BLaER1 treated with 17β-estradiol and CSF1 and Interleukin-3, amounts not matched to agents 10 nM and 100 nM (cell line): ENCODE measurements around the gene GPR155.
"Not testable (repeated sequence)": the region's sequence is repeated elsewhere in the genome, so short reads cannot be mapped to it uniquely, and the experiment has no call there.

Experiments
- H3K27ac ChIP-seq, 11 experiments: shearing (Covaris generic); formaldehyde crosslinking; 2 replicates each; pipeline ENCODE4 v1.8.1; 2022
- H3K27me3 ChIP-seq, 11 experiments: shearing (Covaris generic); formaldehyde crosslinking; 2 replicates each; pipeline ENCODE4 v1.8.1; 2022
- H3K36me3 ChIP-seq, 11 experiments: shearing (Covaris generic); formaldehyde crosslinking; 2 replicates each; pipeline ENCODE4 v1.8.1; 2022
- H3K4me1 ChIP-seq, 10 experiments: shearing (Covaris generic); formaldehyde crosslinking; 2 replicates each; pipeline ENCODE4 v1.8.1; 2022
- H3K4me2 ChIP-seq, 11 experiments: shearing (Covaris generic); formaldehyde crosslinking; 2 replicates each; pipeline ENCODE4 v1.8.1; 2022
- H3K4me3 ChIP-seq, 10 experiments: shearing (Covaris generic); formaldehyde crosslinking; 2 replicates each; pipeline ENCODE4 v1.8.1; 2022
- H3K9ac ChIP-seq, 11 experiments: shearing (Covaris generic); formaldehyde crosslinking; 2 replicates each; pipeline ENCODE4 v1.8.1; 2022
- H3K9me3 ChIP-seq, 11 experiments: shearing (Covaris generic); formaldehyde crosslinking; replicated peaks in 1 of 11; 2 replicates each; pipeline ENCODE4 v1.8.1; 2022
- H4K20me1 ChIP-seq, 11 experiments: shearing (Covaris generic); formaldehyde crosslinking; 2 replicates each; pipeline ENCODE4 v1.8.1; 2022
- Cebpa-rat ChIP-seq, 11 experiments: shearing (Covaris generic); IDR thresholded peaks; 2 replicates each; pipeline ENCODE4 v1.8.1; 2022

GPR155 gene

DNA sequence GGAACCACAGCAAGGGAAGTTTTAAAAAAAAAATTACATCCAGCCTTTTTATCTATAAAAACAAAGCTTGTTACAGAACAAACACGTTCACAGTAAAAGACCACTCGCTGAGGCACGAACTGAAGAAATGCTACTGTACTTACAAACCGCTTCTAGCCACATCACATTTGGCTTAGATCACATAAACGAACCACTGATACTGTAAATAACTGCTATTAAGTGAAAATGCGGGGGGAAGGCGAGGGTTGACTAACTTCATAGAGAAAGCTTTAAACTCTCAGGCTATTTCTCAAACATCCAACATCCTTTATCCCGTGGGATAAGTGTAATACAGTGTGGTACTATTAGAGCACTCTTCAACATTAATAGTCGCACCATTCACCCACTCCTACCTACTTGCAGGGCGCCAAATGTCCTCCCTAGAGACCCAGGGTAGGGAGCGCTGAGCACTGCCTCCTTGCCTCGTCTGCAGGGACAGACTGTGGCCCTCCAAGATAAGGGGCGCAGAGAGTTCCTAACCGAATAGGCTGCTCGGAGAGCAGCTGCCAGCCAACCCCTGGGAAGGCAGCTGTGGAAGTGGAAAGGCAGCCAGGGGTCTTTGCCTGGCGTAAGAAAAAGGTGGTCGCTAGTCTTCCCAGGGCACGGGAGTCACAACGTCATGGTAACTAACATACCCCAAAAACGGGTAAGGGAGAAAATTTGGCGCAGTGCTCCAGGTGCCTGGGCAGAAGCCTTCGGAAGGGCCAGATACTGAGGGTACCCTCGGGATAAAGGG, 854 bp downstream of the GPR155 start:
- Histone ChIP-seq H3K4me3 (peak overlapping the region; percentile 80 to 99 (median 85)), H3K4me1 (peaks cover 24 to 52% (median 36%) of the 10 kb centered on the region in 10 experiments), H3K27me3 (peaks cover 0 to 24% (median 20%) of the 10 kb centered on the region in 11 experiments; a peak in 18 of 22 replicates), H4K20me1 (no peaks in the 10 kb centered on the region; a peak in 1 of 22 replicates), H3K9ac (peak overlapping the region; percentile 68 to 85 (median 80)), H3K4me2 (peak overlapping the region; percentile 88 to 100 (median 98)), H3K9me3 (0 out of 22 replicates have a peak, but pooled peaks cover 0 to 3% (median 0%) of the 10 kb centered on the region in 11 experiments), H3K27ac (peak overlapping the region; percentile 17 to 72 (median 60); a peak in 17 of 22 replicates), H3K36me3 (peaks cover 0 to 18% (median 0%) of the 10 kb centered on the region in 11 experiments; a peak in 7 of 22 replicates)
- no peak for TF ChIP-seq Cebpa-rat (IDR thresholded peaks at IDR 0.05)

DNA sequence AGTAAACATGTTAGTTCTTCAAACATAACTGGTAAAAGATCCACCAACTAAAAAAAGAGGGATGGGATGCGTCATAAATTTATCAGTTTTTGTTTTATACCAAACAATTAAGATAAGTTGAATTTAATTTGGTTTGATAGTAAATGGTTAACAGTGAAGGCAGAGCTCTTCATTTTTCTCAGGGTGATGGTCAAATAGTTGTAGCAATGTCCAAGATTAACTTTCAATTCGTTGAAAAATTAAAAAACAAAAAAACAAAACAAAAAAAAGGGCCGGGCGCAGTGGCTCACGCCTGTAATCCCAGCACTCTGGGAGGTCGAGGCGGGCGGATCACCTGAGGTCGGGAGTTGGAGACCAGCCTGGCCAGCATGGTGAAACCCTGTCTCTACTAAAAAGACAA, 1.8 kb downstream of the GPR155 start:
- peaks cover 0 to 22% (median 3%) of the 10 kb centered on the region in 11 experiments; a peak in 7 of 22 replicates for H3K36me3 ChIP-seq
- peak overlapping the region in 6 of 11 experiments; percentile 78 to 85 (median 82); a peak in 7 of 22 replicates for H3K9ac ChIP-seq
- peak overlapping the region; percentile 88 to 100 (median 98) for H3K4me2 ChIP-seq
- peaks cover 18 to 43% (median 30%) of the 10 kb centered on the region in 10 experiments for H3K4me1 ChIP-seq
- not testable (repeated sequence) for H3K9me3 ChIP-seq, H4K20me1 ChIP-seq, H3K27ac ChIP-seq
- peaks cover 0 to 24% (median 20%) of the 10 kb centered on the region in 11 experiments; a peak in 18 of 22 replicates for H3K27me3 ChIP-seq
- H3K4me3 ChIP-seq = peak overlapping the region in 9 of 10 experiments; percentile 80 to 99 (median 84); a peak in 13 of 20 replicates

DNA sequence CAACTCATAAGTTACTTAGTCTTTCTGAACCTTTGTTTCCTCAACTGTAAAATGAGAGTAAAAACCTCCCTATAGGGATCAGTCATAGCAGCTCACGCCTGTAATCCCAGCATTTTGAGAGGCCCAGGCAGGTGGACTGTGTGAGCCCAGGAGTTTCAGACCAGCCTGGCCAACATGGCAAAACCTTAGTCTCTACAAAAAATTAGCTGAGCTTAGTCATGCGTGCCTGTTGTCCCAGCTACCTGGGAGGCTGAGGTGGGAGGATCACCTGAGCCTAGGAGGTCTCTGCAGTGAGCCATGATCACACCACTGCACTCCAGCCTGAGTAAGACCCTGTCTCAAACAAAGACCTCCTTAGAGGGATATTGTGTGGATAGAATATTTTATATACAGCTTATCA, 2.3 kb downstream of the GPR155 start:
- peak overlapping the region in 8 of 11 experiments; percentile 11 to 100 (median 91); a peak in 11 of 22 replicates for H3K4me2 ChIP-seq
- no peak overlapping the region for H3K4me3 ChIP-seq

DNA sequence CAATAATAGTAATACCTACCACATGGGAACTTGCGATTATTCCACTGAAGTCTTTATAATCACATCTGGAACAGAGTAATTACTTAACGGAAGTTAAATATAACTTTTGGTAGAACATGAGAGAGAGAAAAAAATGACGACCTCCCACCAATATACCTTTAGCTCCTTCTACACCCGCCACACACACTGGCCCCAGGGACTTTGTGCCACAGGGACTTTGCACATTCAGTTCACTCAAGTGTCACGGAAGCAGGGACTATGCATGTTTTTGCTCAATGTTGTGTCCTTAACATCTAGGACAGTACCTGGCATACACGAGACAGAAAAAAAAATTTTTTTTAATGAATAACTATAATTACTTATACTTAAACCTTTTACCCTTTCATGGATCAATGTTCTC, 4.0 kb downstream of the GPR155 start:
- peaks cover 0 to 24% (median 20%) of the 10 kb centered on the region in 11 experiments; a peak in 18 of 22 replicates for H3K27me3 ChIP-seq
- H3K4me3 ChIP-seq = no peak overlapping the region
- no peak overlapping the region for H3K4me2 ChIP-seq
- H4K20me1 ChIP-seq = no peaks in the 10 kb centered on the region; a peak in 1 of 22 replicates
- no peak overlapping the region for H3K9ac ChIP-seq
- H3K27ac ChIP-seq = no peak overlapping the region
- H3K9me3 ChIP-seq = 0 out of 22 replicates have a peak, but pooled peaks cover 0 to 2% (median 0%) of the 10 kb centered on the region in 11 experiments
- H3K36me3 ChIP-seq = peaks cover 0 to 33% (median 4%) of the 10 kb centered on the region in 11 experiments; a peak in 7 of 22 replicates
- H3K4me1 ChIP-seq = peaks cover 11 to 23% (median 17%) of the 10 kb centered on the region in 10 experiments; a peak in 19 of 20 replicates
- TF ChIP-seq Cebpa-rat (IDR thresholded peaks at IDR 0.05) = no peak

More for the DNA sequence above, 2.3 kb downstream of the GPR155 start:
- Histone ChIP-seq H3K4me1 (peaks cover 13 to 38% (median 26%) of the 10 kb centered on the region in 10 experiments), H3K36me3 (peaks cover 0 to 22% (median 3%) of the 10 kb centered on the region in 11 experiments; a peak in 7 of 22 replicates), H4K20me1 (no peaks in the 10 kb centered on the region; a peak in 1 of 22 replicates), H3K27ac (no peak overlapping the region), H3K27me3 (peaks cover 0 to 24% (median 20%) of the 10 kb centered on the region in 11 experiments; a peak in 18 of 22 replicates), H3K9me3 (0 out of 22 replicates have a peak, but pooled peaks cover 0 to 3% (median 0%) of the 10 kb centered on the region in 11 experiments), H3K9ac (peak overlapping the region in 2 of 11 experiments; percentile 11 to 48; a peak in 1 of 22 replicates)
- TF ChIP-seq Cebpa-rat (IDR thresholded peaks at IDR 0.05) = no peak

DNA sequence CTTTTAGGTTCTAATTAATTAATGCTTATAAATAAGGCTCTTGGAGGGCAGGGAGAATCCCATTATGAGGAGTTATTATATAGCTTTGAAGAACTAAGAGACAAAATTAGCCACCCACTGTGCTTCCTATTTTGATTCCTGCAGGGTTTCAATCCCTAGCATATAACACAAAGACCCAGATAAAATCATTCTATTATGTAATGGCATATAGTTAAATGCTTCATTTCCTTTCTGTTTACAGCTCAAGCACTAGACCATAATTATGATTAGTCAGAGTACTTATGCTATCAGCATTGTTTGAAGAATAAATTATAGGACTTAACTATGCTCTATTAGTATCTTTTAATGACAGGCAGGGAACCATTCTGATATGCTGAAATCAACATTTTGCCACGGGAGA, 9.1 kb downstream of the GPR155 start:
- no peak for TF ChIP-seq Cebpa-rat (IDR thresholded peaks at IDR 0.05)
- no peaks in the 10 kb centered on the region for H3K27me3 ChIP-seq
- peaks cover 0 to 31% (median 4%) of the 10 kb centered on the region in 11 experiments; a peak in 7 of 22 replicates for H3K36me3 ChIP-seq
- H3K4me2 ChIP-seq = no peak overlapping the region
- no peak overlapping the region for H3K9ac ChIP-seq
- no peak overlapping the region for H3K27ac ChIP-seq
- no peaks in the 10 kb centered on the region for H3K9me3 ChIP-seq
- peaks cover 0 to 11% (median 7%) of the 10 kb centered on the region in 10 experiments; a peak in 10 of 20 replicates for H3K4me1 ChIP-seq
- H3K4me3 ChIP-seq = no peak overlapping the region
- no peaks in the 10 kb centered on the region; a peak in 1 of 22 replicates for H4K20me1 ChIP-seq

DNA sequence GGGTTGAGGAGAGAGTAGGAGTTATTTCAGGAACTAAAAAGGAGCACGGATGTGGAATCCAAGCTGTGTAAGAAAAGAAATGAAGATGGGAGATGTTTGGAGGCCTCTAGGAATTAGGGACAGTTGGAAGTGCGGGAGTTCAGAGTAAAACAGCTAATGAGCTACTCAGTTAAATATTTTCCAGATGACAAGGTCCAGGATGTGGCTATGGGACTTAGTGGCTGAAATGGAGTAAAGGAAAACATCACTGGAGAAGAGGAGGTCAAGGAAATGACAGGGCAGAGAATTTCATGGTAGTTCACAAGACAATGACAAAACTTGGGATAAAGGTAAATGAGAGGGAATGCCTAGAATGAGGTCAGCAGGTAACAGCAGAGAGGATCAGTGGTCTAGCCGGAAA, 13.0 kb downstream of the GPR155 start:
- no peak overlapping the region for H3K9ac ChIP-seq
- H3K27me3 ChIP-seq = no peaks in the 10 kb centered on the region
- peak overlapping the region in 5 of 11 experiments; percentile 16 to 44 (median 32); a peak in 6 of 22 replicates for H3K4me2 ChIP-seq
- H3K27ac ChIP-seq = no peak overlapping the region
- H3K4me1 ChIP-seq = peaks cover 0 to 11% (median 7%) of the 10 kb centered on the region in 10 experiments; a peak in 10 of 20 replicates
- H3K4me3 ChIP-seq = no peak overlapping the region
- no peaks in the 10 kb centered on the region for H3K9me3 ChIP-seq
- H4K20me1 ChIP-seq = no peaks in the 10 kb centered on the region
- TF ChIP-seq Cebpa-rat (IDR thresholded peaks at IDR 0.05) = no peak
- peaks cover 0 to 8% (median 0%) of the 10 kb centered on the region in 11 experiments; a peak in 2 of 22 replicates for H3K36me3 ChIP-seq

DNA sequence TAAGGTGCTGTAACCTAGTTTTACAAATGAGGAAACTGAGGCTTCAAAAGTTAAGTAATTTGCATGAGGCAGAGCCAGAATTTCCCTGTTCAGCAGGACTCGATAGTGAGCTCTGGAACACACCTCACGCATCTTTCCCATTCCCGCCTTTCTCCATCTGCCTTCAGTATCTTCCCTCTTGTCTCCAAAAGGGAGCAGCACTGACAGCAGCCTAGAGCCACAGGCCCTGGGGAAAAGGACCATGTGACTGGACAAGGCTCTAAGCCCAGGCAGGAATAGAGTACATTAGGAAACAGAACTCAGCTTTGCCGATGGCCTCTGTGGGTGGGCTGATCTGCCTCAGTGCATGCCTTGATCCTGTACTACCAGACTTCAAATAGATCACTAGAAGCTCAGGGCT, 21.5 kb downstream of the GPR155 start:
- Histone ChIP-seq H3K4me3 (no peak overlapping the region), H3K4me1 (no peaks in the 10 kb centered on the region), H4K20me1 (no peaks in the 10 kb centered on the region), H3K27ac (no peak overlapping the region), H3K36me3 (peaks cover 0 to 18% (median 0%) of the 10 kb centered on the region in 11 experiments; a peak in 2 of 22 replicates), H3K9ac (no peak overlapping the region), H3K27me3 (no peaks in the 10 kb centered on the region), H3K4me2 (no peak overlapping the region), H3K9me3 (no peaks in the 10 kb centered on the region)
- TF ChIP-seq Cebpa-rat (IDR thresholded peaks at IDR 0.05) = no peak

DNA sequence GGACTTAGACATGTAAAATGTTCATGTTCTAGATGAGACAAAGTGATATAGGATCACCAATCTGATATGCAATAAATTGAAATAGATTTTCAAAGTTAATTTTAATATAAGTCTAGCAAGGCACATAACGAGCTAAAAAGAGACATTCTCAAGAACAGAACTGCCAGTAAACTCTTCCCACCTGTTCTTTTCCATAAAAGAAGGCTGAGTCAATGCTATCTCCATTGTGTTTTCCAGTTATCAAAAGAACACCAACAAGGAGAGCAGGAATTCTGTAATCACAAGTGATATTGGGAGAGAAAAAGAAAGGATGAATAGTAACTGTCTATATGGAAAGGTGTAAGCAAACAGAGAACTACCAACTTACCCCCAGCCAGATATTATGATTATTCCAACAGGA, 25.6 kb downstream of the GPR155 start:
- Histone ChIP-seq H3K4me1 (no peaks in the 10 kb centered on the region), H3K27me3 (no peaks in the 10 kb centered on the region), H4K20me1 (no peaks in the 10 kb centered on the region), H3K9ac (no peak overlapping the region), H3K9me3 (no peaks in the 10 kb centered on the region), H3K36me3 (peaks cover 0 to 39% (median 0%) of the 10 kb centered on the region in 11 experiments; a peak in 3 of 22 replicates), H3K4me3 (no peak overlapping the region), H3K4me2 (no peak overlapping the region), H3K27ac (no peak overlapping the region)
- TF ChIP-seq Cebpa-rat (IDR thresholded peaks at IDR 0.05) = no peak

DNA sequence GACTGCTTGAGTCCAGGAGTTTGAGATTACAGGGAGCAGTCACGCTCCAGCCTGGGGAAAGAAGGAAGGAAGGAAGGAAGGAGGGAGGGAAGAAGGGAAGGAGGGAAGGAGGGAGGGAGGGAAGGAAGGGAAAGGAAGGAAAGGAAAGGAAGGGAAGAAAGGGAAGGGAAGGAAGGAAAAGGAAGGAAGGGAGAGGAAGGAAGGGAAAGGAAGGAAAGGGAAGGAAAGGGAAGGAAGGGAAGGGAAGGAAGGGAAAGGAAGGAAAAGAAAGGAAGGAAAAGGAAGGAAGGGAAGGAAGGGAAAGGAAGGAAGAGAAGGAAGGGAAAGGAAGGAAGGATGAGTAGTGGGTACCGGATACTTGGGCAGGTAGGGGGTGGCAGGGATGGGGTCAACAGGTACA, 32.3 kb downstream of the GPR155 start:
- Histone ChIP-seq H3K36me3 (peaks cover 0 to 62% (median 0%) of the 10 kb centered on the region in 11 experiments; a peak in 5 of 22 replicates), H3K4me3 (no peak overlapping the region), H3K27ac (no peak overlapping the region), H3K27me3 (no peaks in the 10 kb centered on the region), H3K4me1 (no peaks in the 10 kb centered on the region), H3K9me3 (no peaks in the 10 kb centered on the region), H3K9ac (no peak overlapping the region), H3K4me2 (no peak overlapping the region), H4K20me1 (no peaks in the 10 kb centered on the region)
- no peak for TF ChIP-seq Cebpa-rat (IDR thresholded peaks at IDR 0.05)
